ENCODE results near the gene CDH13.

The CDH13 gene

GRCh38 chr16:83817022-83817421, 1190.3 kb downstream of the CDH13 start:
- Histone ChIP-seq H3K79me2 (ENCODE audit: low read length) (no peaks in the 10 kb centered on the region), H2AFZ (ENCODE audit: low read depth, low read length) (no peak overlapping the region), H3K4me2 (ENCODE audit: low read length) (no peak overlapping the region), H3K27me3 (ENCODE audit: low read depth, low read length) (peaks cover 7% of the 10 kb centered on the region; the same call in 1 of the 2 replicates), H4K20me1 (ENCODE audit: insufficient read depth, low read length) (peaks cover 3% of the 10 kb centered on the region; the same call in 1 of the 2 replicates), H3K4me1 (ENCODE audit: low read length) (no peaks in the 10 kb centered on the region), H3K9me3 (ENCODE audit: insufficient read depth, low read length) (no peaks in the 10 kb centered on the region), H3K4me3 (ENCODE audit: low read length) (no peak overlapping the region), H3K36me3 (replicated peaks; ENCODE audit: low read depth, low read length) (peaks cover 12% of the 10 kb centered on the region), H3K9ac (ENCODE audit: low read length) (no peak overlapping the region), H3K27ac (ENCODE audit: low read length) (no peak overlapping the region)
- TF ChIP-seq EZH2phosphoT487 (IDR thresholded peaks at IDR 0.05; ENCODE audit: low read depth) = no peak
- TF ChIP-seq, protein P1, sequence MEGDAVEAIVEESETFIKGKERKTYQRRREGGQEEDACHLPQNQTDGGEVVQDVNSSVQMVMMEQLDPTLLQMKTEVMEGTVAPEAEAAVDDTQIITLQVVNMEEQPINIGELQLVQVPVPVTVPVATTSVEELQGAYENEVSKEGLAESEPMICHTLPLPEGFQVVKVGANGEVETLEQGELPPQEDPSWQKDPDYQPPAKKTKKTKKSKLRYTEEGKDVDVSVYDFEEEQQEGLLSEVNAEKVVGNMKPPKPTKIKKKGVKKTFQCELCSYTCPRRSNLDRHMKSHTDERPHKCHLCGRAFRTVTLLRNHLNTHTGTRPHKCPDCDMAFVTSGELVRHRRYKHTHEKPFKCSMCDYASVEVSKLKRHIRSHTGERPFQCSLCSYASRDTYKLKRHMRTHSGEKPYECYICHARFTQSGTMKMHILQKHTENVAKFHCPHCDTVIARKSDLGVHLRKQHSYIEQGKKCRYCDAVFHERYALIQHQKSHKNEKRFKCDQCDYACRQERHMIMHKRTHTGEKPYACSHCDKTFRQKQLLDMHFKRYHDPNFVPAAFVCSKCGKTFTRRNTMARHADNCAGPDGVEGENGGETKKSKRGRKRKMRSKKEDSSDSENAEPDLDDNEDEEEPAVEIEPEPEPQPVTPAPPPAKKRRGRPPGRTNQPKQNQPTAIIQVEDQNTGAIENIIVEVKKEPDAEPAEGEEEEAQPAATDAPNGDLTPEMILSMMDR (IDR thresholded peaks at IDR 0.05; ENCODE audit: low read depth, low read length) = no peak

GRCh38 chr16:83818276-83818675, 1191.5 kb downstream of the CDH13 start:
- Histone ChIP-seq H3K27me3 (ENCODE audit: low read depth, low read length) (peaks cover 10% of the 10 kb centered on the region; the same call in 1 of the 2 replicates), H3K27ac (ENCODE audit: low read length) (no peak overlapping the region), H3K9me3 (ENCODE audit: insufficient read depth, low read length) (no peaks in the 10 kb centered on the region), H2AFZ (ENCODE audit: low read depth, low read length) (no peak overlapping the region), H3K36me3 (replicated peaks; ENCODE audit: low read depth, low read length) (no peaks in the 10 kb centered on the region), H3K9ac (ENCODE audit: low read length) (no peak overlapping the region), H3K79me2 (ENCODE audit: low read length) (no peaks in the 10 kb centered on the region), H3K4me1 (ENCODE audit: low read length) (no peaks in the 10 kb centered on the region), H3K4me2 (ENCODE audit: low read length) (no peak overlapping the region), H4K20me1 (ENCODE audit: insufficient read depth, low read length) (no peaks in the 10 kb centered on the region), H3K4me3 (ENCODE audit: low read length) (no peak overlapping the region)
- no peak for TF ChIP-seq EZH2phosphoT487 (IDR thresholded peaks at IDR 0.05; ENCODE audit: low read depth)
- TF ChIP-seq, protein P1 (IDR thresholded peaks at IDR 0.05; ENCODE audit: low read depth, low read length) = no peak

- Histone ChIP-seq H2AFZ (ENCODE audit: low read depth, low read length) (no peak overlapping the region), H4K20me1 (ENCODE audit: insufficient read depth, low read length) (no peaks in the 10 kb centered on the region), H3K4me3 (ENCODE audit: low read length) (no peak overlapping the region), H3K4me1 (ENCODE audit: low read length) (no peaks in the 10 kb centered on the region), H3K79me2 (ENCODE audit: low read length) (no peaks in the 10 kb centered on the region), H3K9ac (ENCODE audit: low read length) (no peak overlapping the region), H3K27ac (ENCODE audit: low read length) (no peak overlapping the region), H3K9me3 (ENCODE audit: insufficient read depth, low read length) (no peaks in the 10 kb centered on the region), H3K27me3 (ENCODE audit: low read depth, low read length) (peaks cover 15% of the 10 kb centered on the region), H3K36me3 (replicated peaks; ENCODE audit: low read depth, low read length) (no peaks in the 10 kb centered on the region), H3K4me2 (ENCODE audit: low read length) (no peak overlapping the region)
- no peak for TF ChIP-seq EZH2phosphoT487 (IDR thresholded peaks at IDR 0.05; ENCODE audit: low read depth)
- TF ChIP-seq, protein P1 (IDR thresholded peaks at IDR 0.05; ENCODE audit: low read depth, low read length) = no peak
Measured at GRCh38 chr16:83819361-83819760, 1192.6 kb downstream of the CDH13 start.

- peak overlapping the region; percentile 53 for H3K4me2 ChIP-seq (ENCODE audit: low read length)
- peak overlapping the region; percentile 35 for H3K4me3 ChIP-seq (ENCODE audit: low read length)
- TF ChIP-seq EZH2phosphoT487 (IDR thresholded peaks at IDR 0.05; ENCODE audit: low read depth) = no peak
- TF ChIP-seq, protein P1 (IDR thresholded peaks at IDR 0.05; ENCODE audit: low read depth, low read length) = peak; percentile 90
- H3K4me1 ChIP-seq (ENCODE audit: low read length) = peaks cover 11% of the 10 kb centered on the region
- H4K20me1 ChIP-seq (ENCODE audit: insufficient read depth, low read length) = no peaks in the 10 kb centered on the region
- peaks cover 13% of the 10 kb centered on the region for H3K27me3 ChIP-seq (ENCODE audit: low read depth, low read length)
- H3K9ac ChIP-seq (ENCODE audit: low read length) = no peak overlapping the region; the same call in 1 of the 2 replicates
- no peaks in the 10 kb centered on the region for H3K9me3 ChIP-seq (ENCODE audit: insufficient read depth, low read length)
- no peaks in the 10 kb centered on the region for H3K36me3 ChIP-seq (replicated peaks; ENCODE audit: low read depth, low read length)
- H2AFZ ChIP-seq (ENCODE audit: low read depth, low read length) = peak overlapping the region; percentile 98
- H3K27ac ChIP-seq (ENCODE audit: low read length) = no peak overlapping the region
- no peaks in the 10 kb centered on the region for H3K79me2 ChIP-seq (ENCODE audit: low read length)
Measured at GRCh38 chr16:83826146-83826913, 1199.6 kb downstream of the CDH13 start.

Measured in OCI-LY3 (cell line).